Activated naive CD4-positive, alpha-beta T cell treated with anti-CD3 and anti-CD28 coated beads, Interleukin-2, amount 50 U/mL, for 72 hours (primary cell): Measurements from ENCODE around the gene UGT2A3. TPM values are rescaled to one million over a fixed set of nuclear protein-coding genes. Genes with fewer than 3 reads are reported as not detected.

Experiments
- ATAC-seq, 2 donors: fragments of 150-1000 bp; cut with Tn5 transposase; 2 replicates each; pipeline ENCODE4 v1.10.0; 2021; ENCODE audit warnings: mild to moderate bottlenecking in 2 of 2, moderate library complexity in 2 of 2
- DNase-seq, 2 donors: peaks; one replicate each; pipeline ENCODE4 v3.0.0; 2021 to 2022; ENCODE audit warnings: low spot score in 2 of 2
- H3K27ac Mint-ChIP-seq, 2 donors: one replicate each; pipeline ENCODE4 v1.8.0; 2022; ENCODE audit warnings: mild to moderate bottlenecking in 2 of 2, mixed read lengths in 2 of 2
- H3K36me3 Mint-ChIP-seq, 2 donors: one replicate each; pipeline ENCODE4 v1.8.0; 2022; ENCODE audit warnings: mixed read lengths in 2 of 2
- H3K9me3 Mint-ChIP-seq, 2 donors: one replicate each; pipeline ENCODE4 v1.8.0; 2022; ENCODE audit warnings: mixed read lengths in 2 of 2
- total RNA-seq, 2 donors: library from RNA; stranded (reverse); gene quantifications; one replicate each; pipeline ENCODE4 v1.2.3, GENCODE V29; 2022

UGT2A3 gene
- total RNA-seq, 2 donors from 2014 or later = not detected

DNA sequence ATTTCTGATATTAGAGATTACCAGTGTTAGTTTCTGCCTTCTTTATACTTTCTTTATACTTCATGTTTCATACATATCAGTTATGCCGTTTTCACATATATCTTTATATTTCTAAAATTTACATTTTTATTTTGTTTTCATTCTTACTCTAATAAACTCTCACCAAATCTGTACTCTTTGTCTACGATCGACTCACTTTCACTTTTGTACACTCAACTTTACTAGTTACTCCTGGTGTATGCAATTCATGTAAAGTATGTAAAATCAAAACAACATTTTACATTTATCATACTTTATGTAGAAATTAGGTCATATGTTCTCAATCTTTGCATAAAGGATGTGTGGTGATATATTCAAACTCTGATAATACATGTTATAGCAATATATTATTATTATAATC is 59.9 kb downstream of the UGT2A3 start:
- Mint-ChIP-seq H3K9me3 (peaks cover 0 to 5% of the 10 kb centered on the region in 2 donors), H3K36me3 (no peaks in the 10 kb centered on the region), H3K27ac (no peak overlapping the region)
- ATAC-seq (no peak), DNase-seq (no peak)

- Mint-ChIP-seq H3K9me3 (no peaks in the 10 kb centered on the region), H3K36me3 (no peaks in the 10 kb centered on the region), H3K27ac (no peak overlapping the region)
- DNase-seq (no peak), ATAC-seq (no peak)
Measured at GRCh38 chr4:68885545-68885944, 66.1 kb downstream of the UGT2A3 start.

DNA sequence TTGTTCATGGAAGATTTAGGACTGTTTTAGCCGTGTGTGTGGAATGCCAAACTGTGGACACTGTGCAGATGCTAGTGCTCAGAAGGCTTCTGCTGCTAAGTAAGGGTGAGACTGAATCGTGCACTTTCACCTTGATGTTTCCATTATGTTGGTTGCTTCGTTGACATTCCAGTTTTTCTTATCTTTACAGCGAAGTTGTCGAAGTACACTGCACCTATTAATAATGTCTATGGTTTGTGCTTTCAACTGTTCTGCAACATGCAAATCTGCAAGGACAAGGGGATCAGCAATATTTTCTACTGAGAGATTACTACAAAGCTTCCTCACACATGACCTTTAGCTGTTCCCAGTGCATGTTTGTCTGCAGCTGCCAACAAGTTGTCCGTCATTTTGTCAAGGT is 67.7 kb downstream of the UGT2A3 start:
- no peak for DNase-seq
- no peak for ATAC-seq
- Mint-ChIP-seq H3K27ac (no peak overlapping the region), H3K9me3 (no peaks in the 10 kb centered on the region), H3K36me3 (no peaks in the 10 kb centered on the region)

Other genes with a start within 250 kb of the UGT2A3 start
- not detected for gene UGT2B10, start 135.8 kb downstream of the UGT2A3 start, total RNA-seq
- gene UGT2B7, start 144.7 kb upstream of the UGT2A3 start, total RNA-seq = not detected